ENCODE results near the gene NME8.

The NME8 gene

GRCh38 chr7:37943905-37944736 lies 95.7 kb downstream of the NME8 start:
- DNase-seq: no peak

GRCh38 chr7:37944737-37945054 lies 96.3 kb downstream of the NME8 start:
- no peak for DNase-seq

GRCh38 chr7:37945336-37945735 lies 96.9 kb downstream of the NME8 start:
- DNase-seq: no peak

GRCh38 chr7:37947138-37947940 lies 98.9 kb downstream of the NME8 start:
- DNase-seq: no peak

GRCh38 chr7:37947941-37948210 lies 99.5 kb downstream of the NME8 start:
- no peak for DNase-seq

Data from NCI-H510A treated with DMSO at 0.1 percent for 48 hours (cell line).